SU-DHL-6 (cell line): ENCODE results near the gene KLHL34.

ENCODE experiments used
- CTCF ChIP-seq: fragments of 200-600 bp; sonication (generic); IDR thresholded peaks from one replicate; pipeline ENCODE4 v1.5.1; 2017; ENCODE audit warnings: antibody characterized with exemption, mild to moderate bottlenecking, low read length, moderate library complexity; ENCODE audit not compliant: insufficient read depth, poor library complexity, severe bottlenecking
- EZH2phosphoT487 ChIP-seq: fragments of 200-600 bp; sonication (generic), shearing (Covaris generic); conservative IDR thresholded peaks from 2 replicates; pipeline ENCODE4 v1.6.1; 2018; ENCODE audit warnings: mild to moderate bottlenecking, antibody characterized with exemption, low read length, moderate library complexity, mixed read lengths

DNA sequence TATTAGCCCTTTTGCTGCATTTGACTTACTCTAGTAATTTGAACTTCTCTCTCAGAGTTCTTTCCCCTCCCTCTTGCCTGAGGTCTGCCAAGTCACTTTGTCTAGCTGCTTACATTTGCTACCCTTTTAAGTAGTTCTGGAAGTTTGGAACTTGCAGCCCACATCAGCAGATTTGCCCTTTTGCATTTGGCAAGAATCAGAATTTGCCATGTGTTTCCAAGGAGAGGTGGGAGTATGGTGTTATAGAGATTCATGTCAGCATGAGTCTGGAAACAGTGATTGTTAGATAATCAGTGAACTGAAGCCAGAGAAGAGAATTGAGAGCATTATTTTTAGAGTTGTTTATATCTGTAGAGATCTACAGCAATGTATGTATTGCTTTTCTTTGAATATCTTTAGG lies 52.1 kb downstream of the KLHL34 start:
- TF ChIP-seq CTCF = no peak
- no peak for TF ChIP-seq EZH2phosphoT487
